CD4-positive, alpha-beta T cell treated with Interleukin-17A for 1 hour (primary cell): Measurements from ENCODE around the gene TBC1D3L.
"Not testable (repeated sequence)": the region's sequence is repeated elsewhere in the genome, so short reads cannot be mapped to it uniquely, and the experiment has no call there.

ENCODE experiments used
- DNase-seq: peaks from one replicate; pipeline ENCODE4 v3.0.0-alpha.2; 2020

The TBC1D3L gene

GRCh38 chr17:37988960-37989359 is at the start of gene TBC1D3L:
TSS of gene TBC1D3L (minus strand) at chr17:37989060. CDS start at chr17:37987520, 1,540 bp downstream.
- DNase-seq = not testable (repeated sequence)

- not testable (repeated sequence) for DNase-seq
Observed at GRCh38 chr17:38003676-38004075, 14.8 kb upstream of the TBC1D3L start, which contains the start of gene TBC1D3D. TSS of gene TBC1D3D (plus strand) at chr17:38003976. CDS start at chr17:38005561, 1,585 bp downstream.
